Measurements from ENCODE around the gene MAP3K6. TPM values are rescaled to one million over a fixed set of nuclear protein-coding genes. Genes with fewer than 3 reads are reported as not detected.

The MAP3K6 gene
- total RNA-seq, 1 donor from 2014 or later, result 7.1 TPM

- peak; percentile 97 for ATAC-seq
Measured at GRCh38 chr1:27357281-27358037, 9.3 kb downstream of the MAP3K6 start.

GRCh38 chr1:27356619-27357280 is 10.0 kb downstream of the MAP3K6 start:
- no peak for DNase-seq (ENCODE audit: low spot score)
- ATAC-seq, result no peak

More at GRCh38 chr1:27357281-27358037, 9.3 kb downstream of the MAP3K6 start:
- peak; percentile 81 for DNase-seq (ENCODE audit: low spot score)

- ATAC-seq (no peak), DNase-seq (ENCODE audit: low spot score) (no peak)
Measured at GRCh38 chr1:27356277-27356618, 10.5 kb downstream of the MAP3K6 start.

GRCh38 chr1:27355683-27356082 is 11.1 kb downstream of the MAP3K6 start:
- DNase-seq (ENCODE audit: low spot score), result no peak
- ATAC-seq, result no peak

- DNase-seq (ENCODE audit: low spot score) (no peak), ATAC-seq (no peak)
Measured at GRCh38 chr1:27353629-27354028, 13.1 kb downstream of the MAP3K6 start.

GRCh38 chr1:27353166-27353565 is 13.6 kb downstream of the MAP3K6 start:
- ATAC-seq (no peak), DNase-seq (ENCODE audit: low spot score) (no peak)

GRCh38 chr1:27351541-27352107 is 15.1 kb downstream of the MAP3K6 start:
- DNase-seq (ENCODE audit: low spot score) (no peak), ATAC-seq (peak; percentile 61)

- ATAC-seq (peak; percentile 6), DNase-seq (ENCODE audit: low spot score) (no peak)
Measured at GRCh38 chr1:27350663-27351540, 15.9 kb downstream of the MAP3K6 start.

GRCh38 chr1:27349784-27350662 is 16.7 kb downstream of the MAP3K6 start:
- ATAC-seq (peak; percentile 78), DNase-seq (ENCODE audit: low spot score) (no peak)

GRCh38 chr1:27348861-27349783 is 17.6 kb downstream of the MAP3K6 start:
- peak; percentile 69 for ATAC-seq
- no peak for DNase-seq (ENCODE audit: low spot score)

- no peak for ATAC-seq
- no peak for DNase-seq (ENCODE audit: low spot score)
Measured at GRCh38 chr1:27346991-27347624, 19.7 kb downstream of the MAP3K6 start.

GRCh38 chr1:27346357-27346756 is 20.4 kb downstream of the MAP3K6 start:
- ATAC-seq, result no peak
- no peak for DNase-seq (ENCODE audit: low spot score)

GRCh38 chr1:27345272-27345671 is 21.5 kb downstream of the MAP3K6 start:
- no peak for DNase-seq (ENCODE audit: low spot score)

GRCh38 chr1:27343639-27344025 is 23.1 kb downstream of the MAP3K6 start:
- DNase-seq (ENCODE audit: low spot score) (no peak), ATAC-seq (no peak)

More at GRCh38 chr1:27345272-27345671, 21.5 kb downstream of the MAP3K6 start:
- ATAC-seq, result no peak

- no peak for DNase-seq (ENCODE audit: low spot score)
Measured at GRCh38 chr1:27342778-27343638, 23.8 kb downstream of the MAP3K6 start.

GRCh38 chr1:27342391-27342777 is 24.4 kb downstream of the MAP3K6 start:
- no peak for DNase-seq (ENCODE audit: low spot score)
- no peak for ATAC-seq

More at GRCh38 chr1:27342778-27343638, 23.8 kb downstream of the MAP3K6 start:
- ATAC-seq, result peak; percentile 36

GRCh38 chr1:27341525-27342252 is 25.1 kb downstream of the MAP3K6 start, which contains the start of gene SYTL1:
TSS of gene SYTL1 (plus strand) at chr1:27342022. CDS start at chr1:27345335, 3,313 bp downstream.
- DNase-seq (ENCODE audit: low spot score), result no peak
- peak; percentile 41 for ATAC-seq
